ENCODE measurements around the gene MYO15B.
"Not testable (repeated sequence)": the region's sequence is repeated elsewhere in the genome, so short reads cannot be mapped to it uniquely, and the experiment has no call there.

Gene MYO15B

DNA sequence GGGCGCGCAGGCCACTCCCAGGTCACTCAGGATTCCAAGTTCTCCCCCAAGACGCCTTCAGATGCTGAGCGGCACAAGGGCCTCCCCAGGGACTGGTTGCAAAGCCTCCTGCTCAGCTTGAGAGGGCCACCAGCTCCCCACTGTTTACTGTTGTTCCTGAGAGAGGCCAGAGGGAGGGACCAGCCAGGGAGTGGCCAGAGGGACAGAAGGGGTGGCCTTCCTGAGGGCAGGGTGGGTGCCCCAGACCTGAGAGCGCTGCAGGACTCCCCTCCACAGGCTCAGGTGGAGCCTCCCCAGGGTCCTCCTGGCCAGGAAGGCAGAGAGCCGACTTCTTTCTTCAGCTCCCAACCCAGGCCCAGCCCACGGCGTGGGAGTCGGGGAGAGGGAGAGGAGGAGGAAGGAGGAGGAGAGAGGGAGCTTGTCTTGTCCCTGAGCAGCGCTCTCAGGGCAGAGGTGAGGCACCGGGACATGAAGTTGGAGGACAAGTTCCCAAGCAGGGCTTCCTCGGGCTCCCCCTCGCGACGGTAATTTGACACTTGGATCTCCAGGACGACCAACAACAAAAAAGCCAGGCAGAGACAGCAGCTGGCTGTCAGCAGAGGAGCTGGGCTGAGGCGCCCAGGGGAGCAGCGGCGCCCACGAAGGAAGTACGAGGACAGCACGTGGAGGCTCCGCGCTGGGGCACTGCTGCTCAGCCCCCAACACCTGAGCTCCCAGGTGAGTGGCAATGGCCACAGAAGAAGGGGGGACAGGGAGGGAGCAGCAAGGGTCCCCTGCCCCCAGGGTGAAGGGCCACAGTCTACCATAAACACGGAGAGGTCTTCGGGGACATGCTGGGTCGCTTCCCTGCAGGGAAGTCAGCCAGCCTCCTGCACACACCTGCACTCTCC is 46.1 kb downstream of the MYO15B start:
- Histone ChIP-seq H3K4me1 (ENCODE audit: insufficient read depth, low read length) (peaks cover 23% of the 10 kb centered on the region), H3K27ac (ENCODE audit: low read depth, low read length) (peak overlapping the region; percentile 48), H3K9ac (ENCODE audit: low read length) (no peak overlapping the region), H3K36me3 (ENCODE audit: insufficient read depth, low read length) (no peaks in the 10 kb centered on the region), H3K27me3 (ENCODE audit: control insufficient read depth in 1 of 2, insufficient read depth in 2 of 2, low read length in 2 of 2) (no peaks in the 10 kb centered on the region), H3K9me3 (ENCODE audit: low read length) (no peaks in the 10 kb centered on the region), H3K4me3 (ENCODE audit: low read depth in 1 of 2, low read length in 2 of 2) (peak overlapping the region in 1 of 2 donors; percentile 27)

DNA sequence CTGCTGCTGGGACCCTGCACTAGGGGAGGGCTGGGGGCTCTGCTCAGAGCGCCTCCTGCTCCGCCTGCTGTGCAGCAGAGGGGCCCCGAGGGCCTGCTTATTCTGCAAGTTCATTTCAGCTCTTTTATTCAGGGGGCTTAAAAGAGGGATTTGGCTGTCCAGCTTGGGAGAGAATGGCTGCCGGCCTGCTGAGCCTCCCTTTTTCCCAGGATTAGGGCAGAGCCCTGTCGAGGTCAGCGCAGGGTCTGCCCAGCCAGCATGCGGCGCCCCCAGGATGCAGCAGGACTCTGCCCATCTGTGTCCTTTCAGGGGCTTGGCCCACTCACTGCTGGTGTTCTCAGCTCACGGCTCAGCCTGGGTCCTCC is 46.8 kb downstream of the MYO15B start:
- Histone ChIP-seq H3K27ac (ENCODE audit: low read depth, low read length) (no peak overlapping the region), H3K9ac (ENCODE audit: low read length) (no peak overlapping the region), H3K4me1 (ENCODE audit: insufficient read depth, low read length) (peaks cover 23% of the 10 kb centered on the region), H3K27me3 (ENCODE audit: control insufficient read depth in 1 of 2, insufficient read depth in 2 of 2, low read length in 2 of 2) (no peaks in the 10 kb centered on the region), H3K4me3 (ENCODE audit: low read depth in 1 of 2, low read length in 2 of 2) (peak overlapping the region; percentile 4 to 27), H3K9me3 (ENCODE audit: low read length) (no peaks in the 10 kb centered on the region), H3K36me3 (ENCODE audit: insufficient read depth, low read length) (no peaks in the 10 kb centered on the region)

DNA sequence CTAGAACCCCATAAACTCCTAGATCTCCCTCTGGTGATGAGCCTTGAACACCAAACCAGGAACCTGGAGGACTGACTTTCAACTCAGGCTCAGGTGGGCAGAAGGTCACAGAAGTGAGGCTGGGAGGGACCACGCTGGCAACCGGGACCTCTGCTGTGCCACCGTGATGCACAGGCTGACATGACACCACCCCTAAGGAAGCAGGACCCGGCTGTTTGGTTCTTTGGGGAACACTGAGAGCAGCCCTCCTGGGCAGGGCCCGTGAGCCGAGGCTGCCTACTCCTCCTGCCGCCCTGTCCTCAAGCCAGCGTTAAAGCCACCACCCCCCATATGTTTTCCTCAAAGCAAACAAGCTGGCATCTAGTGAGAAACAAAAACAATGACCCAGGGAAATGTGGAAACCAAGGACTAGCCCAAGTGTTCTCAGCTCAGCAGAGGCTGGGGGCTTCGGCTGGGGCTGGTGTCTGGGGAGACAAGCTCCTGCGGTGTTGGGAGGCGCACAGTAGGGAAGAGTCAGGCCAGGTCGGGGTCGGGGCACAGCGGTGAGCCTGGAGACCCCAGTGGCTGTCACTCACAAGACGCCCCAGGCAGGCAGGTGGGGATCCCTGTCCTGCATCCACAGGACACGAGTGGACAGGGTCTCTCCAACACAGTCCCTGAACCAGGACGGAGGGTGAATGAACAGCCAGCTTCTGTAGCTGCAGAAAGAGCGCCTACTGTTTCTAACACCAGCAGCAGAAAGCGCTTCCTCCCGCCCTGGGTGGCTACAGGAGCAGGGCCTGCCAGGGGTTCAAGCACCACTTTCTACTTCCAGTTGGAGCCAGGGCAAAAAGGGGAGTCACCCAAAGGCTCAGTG is 47.4 kb downstream of the MYO15B start:
- Histone ChIP-seq H3K9ac (ENCODE audit: low read length) (no peak overlapping the region), H3K36me3 (ENCODE audit: insufficient read depth, low read length) (no peaks in the 10 kb centered on the region)

DNA sequence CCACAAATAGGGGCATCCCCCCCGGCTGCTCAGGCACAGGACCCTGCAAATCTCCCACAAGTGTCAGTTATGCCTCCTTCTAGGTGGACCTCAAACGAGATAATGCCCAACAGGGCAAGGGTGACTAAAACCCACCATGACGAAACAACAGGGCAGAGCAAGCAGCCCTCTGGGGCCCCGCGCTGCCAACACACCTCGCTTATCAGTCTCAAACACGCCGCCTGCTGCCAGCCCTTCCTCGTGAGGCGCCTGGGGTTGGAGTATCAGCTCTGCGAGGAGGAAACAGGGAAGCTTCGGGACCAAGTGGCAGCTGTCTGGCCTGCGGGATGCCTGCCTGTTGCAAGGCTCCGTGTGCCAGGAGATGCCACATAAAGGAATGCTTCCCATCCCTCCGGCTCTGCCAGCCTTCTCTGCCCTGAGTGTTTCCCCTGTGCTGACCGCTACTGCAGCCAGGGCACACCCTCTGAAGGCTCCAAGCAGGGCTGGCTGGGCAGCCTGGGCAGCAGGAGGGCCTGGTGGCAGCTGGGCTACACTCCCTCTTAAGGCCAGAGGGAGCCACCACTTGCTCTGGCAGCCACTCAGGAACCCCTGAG is 48.1 kb downstream of the MYO15B start:
- peaks cover 23% of the 10 kb centered on the region for H3K4me1 ChIP-seq (ENCODE audit: insufficient read depth, low read length)
- H3K27ac ChIP-seq (ENCODE audit: low read depth, low read length) = no peak overlapping the region
- no peak overlapping the region for H3K9ac ChIP-seq (ENCODE audit: low read length)
- H3K4me3 ChIP-seq (ENCODE audit: low read depth in 1 of 2, low read length in 2 of 2) = no peak overlapping the region
- no peaks in the 10 kb centered on the region for H3K27me3 ChIP-seq (ENCODE audit: control insufficient read depth in 1 of 2, insufficient read depth in 2 of 2, low read length in 2 of 2)
- H3K9me3 ChIP-seq (ENCODE audit: low read length) = no peaks in the 10 kb centered on the region
- H3K36me3 ChIP-seq (ENCODE audit: insufficient read depth, low read length) = no peaks in the 10 kb centered on the region

More for the DNA sequence above, 47.4 kb downstream of the MYO15B start:
- H3K4me1 ChIP-seq (ENCODE audit: insufficient read depth, low read length) = peaks cover 23% of the 10 kb centered on the region
- no peaks in the 10 kb centered on the region for H3K9me3 ChIP-seq (ENCODE audit: low read length)
- peak overlapping the region in 1 of 2 donors; percentile 27 for H3K4me3 ChIP-seq (ENCODE audit: low read depth in 1 of 2, low read length in 2 of 2)
- no peak overlapping the region for H3K27ac ChIP-seq (ENCODE audit: low read depth, low read length)
- no peaks in the 10 kb centered on the region for H3K27me3 ChIP-seq (ENCODE audit: control insufficient read depth in 1 of 2, insufficient read depth in 2 of 2, low read length in 2 of 2)

DNA sequence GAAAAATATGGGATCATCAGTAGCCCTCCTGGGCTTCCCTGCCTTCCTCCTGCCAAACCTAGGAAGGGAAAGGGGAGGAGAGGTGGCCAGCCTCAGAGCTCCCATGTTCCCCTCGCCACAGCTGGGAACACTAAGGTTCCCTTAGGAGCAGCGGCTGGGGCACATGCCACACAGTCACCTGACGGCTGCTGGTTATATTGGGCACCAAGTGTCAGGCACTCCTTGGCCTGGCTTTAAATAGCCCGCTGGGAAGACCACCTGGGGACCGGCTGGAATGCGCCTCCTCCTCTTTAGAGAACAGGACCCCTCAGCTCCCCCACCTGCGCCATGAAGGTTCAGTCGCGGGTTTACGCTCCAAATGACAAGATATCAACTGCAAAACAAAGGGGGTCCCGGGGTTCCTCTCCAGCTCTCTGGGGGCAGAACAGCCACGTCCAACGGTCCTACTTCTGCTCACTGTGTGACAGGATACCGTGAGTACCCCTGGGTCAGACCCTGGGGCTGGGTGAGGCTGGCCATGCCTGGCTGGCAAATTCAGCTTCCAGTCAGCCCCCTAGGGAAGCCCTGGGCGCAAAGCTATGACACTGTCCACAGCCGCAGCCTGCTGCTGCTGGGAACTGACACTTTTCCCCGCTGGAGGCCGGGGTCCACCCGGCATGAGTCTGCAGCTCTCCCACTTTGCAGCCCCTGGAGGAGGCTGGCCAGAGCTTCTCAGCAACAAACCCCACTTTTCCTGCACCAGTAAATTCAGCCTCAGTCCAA is 49.0 kb downstream of the MYO15B start:
- no peak overlapping the region for H3K9ac ChIP-seq (ENCODE audit: low read length)
- H3K4me1 ChIP-seq (ENCODE audit: insufficient read depth, low read length) = peaks cover 23% of the 10 kb centered on the region
- H3K36me3 ChIP-seq (ENCODE audit: insufficient read depth, low read length) = no peaks in the 10 kb centered on the region

DNA sequence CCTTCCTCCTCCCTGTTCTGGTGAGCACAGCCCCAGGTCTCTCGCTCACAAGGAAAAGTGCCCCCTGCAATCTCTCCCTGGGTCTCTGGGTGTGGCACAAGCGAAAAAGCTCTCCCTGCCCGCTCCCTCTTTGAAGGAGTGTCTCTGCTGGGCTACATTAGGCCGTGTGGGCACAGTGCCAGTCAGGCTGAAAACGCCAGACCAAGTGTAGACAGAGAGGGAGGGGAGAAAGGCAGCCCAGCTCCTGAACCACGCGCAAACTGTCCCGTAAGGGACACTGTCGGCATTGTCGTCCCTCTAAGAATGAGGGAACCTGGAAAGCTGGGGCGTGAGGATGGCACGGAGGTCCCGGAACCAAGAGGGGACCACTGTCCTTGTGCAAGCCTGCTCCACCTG is 49.5 kb downstream of the MYO15B start:
- Histone ChIP-seq H3K27ac (ENCODE audit: low read depth, low read length) (no peak overlapping the region), H3K4me3 (ENCODE audit: low read depth in 1 of 2, low read length in 2 of 2) (no peak overlapping the region), H3K9me3 (ENCODE audit: low read length) (no peaks in the 10 kb centered on the region), H3K9ac (ENCODE audit: low read length) (no peak overlapping the region), H3K4me1 (ENCODE audit: insufficient read depth, low read length) (peaks cover 23% of the 10 kb centered on the region), H3K27me3 (ENCODE audit: control insufficient read depth in 1 of 2, insufficient read depth in 2 of 2, low read length in 2 of 2) (no peaks in the 10 kb centered on the region), H3K36me3 (ENCODE audit: insufficient read depth, low read length) (no peaks in the 10 kb centered on the region)

More for the DNA sequence above, 49.0 kb downstream of the MYO15B start:
- Histone ChIP-seq H3K4me3 (ENCODE audit: low read depth in 1 of 2, low read length in 2 of 2) (no peak overlapping the region), H3K27ac (ENCODE audit: low read depth, low read length) (no peak overlapping the region), H3K9me3 (ENCODE audit: low read length) (no peaks in the 10 kb centered on the region), H3K27me3 (ENCODE audit: control insufficient read depth in 1 of 2, insufficient read depth in 2 of 2, low read length in 2 of 2) (no peaks in the 10 kb centered on the region)

DNA sequence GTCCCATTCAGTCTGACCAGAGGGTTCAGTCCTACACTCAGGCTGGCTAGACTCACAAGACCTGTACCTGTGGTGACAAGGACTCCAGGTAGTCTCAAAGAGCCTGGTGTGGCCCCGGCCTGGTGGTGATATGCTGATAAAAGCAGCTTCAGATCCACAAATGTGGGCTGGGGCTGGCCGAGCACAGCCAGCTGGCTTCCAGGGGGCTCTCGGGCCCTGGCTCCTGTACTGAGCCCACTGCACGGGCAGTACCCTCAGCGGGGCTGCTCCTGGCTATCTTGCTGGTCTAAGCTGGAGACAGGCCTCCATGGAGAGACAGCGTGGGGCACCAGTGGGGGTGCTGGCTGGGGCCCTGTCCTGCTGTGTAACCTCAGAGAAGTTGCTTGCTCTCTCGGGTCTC is 50.0 kb downstream of the MYO15B start:
- Histone ChIP-seq H3K36me3 (ENCODE audit: insufficient read depth, low read length) (peaks cover 3% of the 10 kb centered on the region), H3K27ac (ENCODE audit: low read depth, low read length) (no peak overlapping the region), H3K9me3 (ENCODE audit: low read length) (no peaks in the 10 kb centered on the region), H3K4me3 (ENCODE audit: low read depth in 1 of 2, low read length in 2 of 2) (no peak overlapping the region), H3K4me1 (ENCODE audit: insufficient read depth, low read length) (peaks cover 20% of the 10 kb centered on the region), H3K9ac (ENCODE audit: low read length) (no peak overlapping the region), H3K27me3 (ENCODE audit: control insufficient read depth in 1 of 2, insufficient read depth in 2 of 2, low read length in 2 of 2) (no peaks in the 10 kb centered on the region)

DNA sequence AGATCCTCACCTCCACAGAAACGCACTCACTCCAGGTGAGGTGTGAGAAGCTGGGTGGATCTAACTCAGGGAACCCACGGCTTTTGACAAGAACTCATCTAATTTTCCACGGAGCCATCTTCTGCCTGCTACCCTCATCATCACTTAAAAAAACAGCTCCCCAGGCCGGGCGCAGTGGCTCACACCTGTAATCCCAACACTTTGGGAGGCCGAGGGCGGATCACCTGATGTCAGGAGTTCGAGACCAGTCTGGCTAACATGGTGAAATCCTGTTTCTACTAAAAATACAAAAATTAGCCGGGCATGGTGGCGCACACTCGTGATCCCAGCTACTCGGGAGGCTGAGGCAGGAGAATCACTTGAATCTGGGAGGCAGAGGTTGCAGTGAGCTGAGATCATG is 50.4 kb downstream of the MYO15B start:
- not testable (repeated sequence) for H3K9ac ChIP-seq (ENCODE audit: low read length); H3K9me3 ChIP-seq (ENCODE audit: low read length); H3K27me3 ChIP-seq (ENCODE audit: control insufficient read depth in 1 of 2, insufficient read depth in 2 of 2, low read length in 2 of 2); H3K27ac ChIP-seq (ENCODE audit: low read depth, low read length); H3K36me3 ChIP-seq (ENCODE audit: insufficient read depth, low read length); H3K4me3 ChIP-seq (ENCODE audit: low read depth in 1 of 2, low read length in 2 of 2)
- peaks cover 15% of the 10 kb centered on the region for H3K4me1 ChIP-seq (ENCODE audit: insufficient read depth, low read length)

DNA sequence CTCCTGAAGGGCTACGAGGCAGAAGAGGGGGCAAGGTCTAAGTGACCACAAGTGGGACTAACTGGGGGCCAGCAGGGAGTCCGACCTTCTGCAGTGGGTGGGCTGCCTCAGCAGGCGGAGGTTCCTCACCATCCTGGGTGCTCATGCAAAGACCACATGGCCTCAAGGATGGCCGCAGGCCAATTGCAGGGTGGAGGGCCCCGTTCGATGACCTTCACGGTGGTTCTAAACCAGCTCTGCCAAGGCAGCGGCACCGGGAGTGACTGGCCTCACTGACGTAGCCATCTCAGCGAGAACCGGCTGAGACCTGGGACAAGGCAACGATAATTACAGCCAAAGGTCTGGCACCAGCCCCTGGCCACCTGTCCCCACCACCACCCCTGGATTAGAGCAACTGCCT is 51.3 kb downstream of the MYO15B start:
- Histone ChIP-seq H3K27me3 (ENCODE audit: control insufficient read depth in 1 of 2, insufficient read depth in 2 of 2, low read length in 2 of 2) (no peaks in the 10 kb centered on the region), H3K27ac (ENCODE audit: low read depth, low read length) (no peak overlapping the region), H3K36me3 (ENCODE audit: insufficient read depth, low read length) (peaks cover 4% of the 10 kb centered on the region), H3K9ac (ENCODE audit: low read length) (no peak overlapping the region), H3K9me3 (ENCODE audit: low read length) (no peaks in the 10 kb centered on the region), H3K4me1 (ENCODE audit: insufficient read depth, low read length) (peaks cover 7% of the 10 kb centered on the region), H3K4me3 (ENCODE audit: low read depth in 1 of 2, low read length in 2 of 2) (no peak overlapping the region)

DNA sequence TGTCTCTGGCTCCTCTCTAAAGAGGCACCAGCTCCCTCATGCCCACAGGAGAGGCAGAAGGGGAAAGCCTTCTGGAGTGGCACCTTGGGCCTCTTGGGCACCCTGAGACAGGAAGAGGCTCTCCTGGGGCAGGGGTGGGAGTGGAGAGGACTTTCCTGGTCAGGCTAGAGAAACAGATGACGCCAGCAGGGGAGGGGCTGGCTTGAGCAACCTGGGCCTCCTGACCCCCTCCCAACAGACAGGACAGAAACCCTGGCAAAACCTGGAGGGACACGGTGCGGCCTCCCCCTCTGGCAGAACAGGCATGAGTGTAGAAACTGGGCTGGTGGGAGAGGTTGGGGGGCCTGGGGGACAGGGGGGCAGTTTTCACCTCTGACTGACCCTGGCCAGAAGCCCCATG is 51.7 kb downstream of the MYO15B start:
- Histone ChIP-seq H3K36me3 (ENCODE audit: insufficient read depth, low read length) (peaks cover 4% of the 10 kb centered on the region), H3K27ac (ENCODE audit: low read depth, low read length) (no peak overlapping the region), H3K9ac (ENCODE audit: low read length) (no peak overlapping the region), H3K9me3 (ENCODE audit: low read length) (no peaks in the 10 kb centered on the region), H3K4me3 (ENCODE audit: low read depth in 1 of 2, low read length in 2 of 2) (no peak overlapping the region), H3K27me3 (ENCODE audit: control insufficient read depth in 1 of 2, insufficient read depth in 2 of 2, low read length in 2 of 2) (no peaks in the 10 kb centered on the region), H3K4me1 (ENCODE audit: insufficient read depth, low read length) (peaks cover 2% of the 10 kb centered on the region)

All from muscle layer of colon (tissue), 2 donors.